Thymus (tissue), 11 donors: ENCODE measurements around the gene GINS3. TPM values are rescaled to one million over a fixed set of nuclear protein-coding genes. Genes with fewer than 3 reads are reported as not detected.
"Not testable (repeated sequence)": the region's sequence is repeated elsewhere in the genome, so short reads cannot be mapped to it uniquely, and the experiment has no call there.

ENCODE experiments used
- DNase-seq, 9 donors: peaks; one replicate each; pipeline ENCODE4 v3.0.0-alpha.2; 2013; ENCODE audit warnings: low spot score in 9 of 9, low read depth in 6 of 9, missing footprints in 1 of 9
- H3K27ac ChIP-seq, 2 donors: one replicate each; pipeline ENCODE4 v1.5.1; 2013; ENCODE audit warnings: control low read depth in 1 of 2, low read depth in 1 of 2, low read length in 1 of 2, mild to moderate bottlenecking in 1 of 2, moderate library complexity in 1 of 2
- H3K27me3 ChIP-seq, 2 donors: one replicate each; pipeline ENCODE4 v1.5.1; 2013; ENCODE audit warnings: low read length in 1 of 2; ENCODE audit not compliant: control insufficient read depth in 2 of 2, insufficient read depth in 1 of 2
- H3K36me3 ChIP-seq, 2 donors: one replicate each; pipeline ENCODE4 v1.5.1; 2013; ENCODE audit warnings: low read length in 1 of 2, mild to moderate bottlenecking in 1 of 2, moderate library complexity in 1 of 2; ENCODE audit not compliant: control insufficient read depth in 2 of 2, insufficient read depth in 2 of 2
- H3K4me1 ChIP-seq, 2 donors: one replicate each; pipeline ENCODE4 v1.5.1; 2013; ENCODE audit warnings: low read length in 2 of 2; ENCODE audit not compliant: control insufficient read depth in 2 of 2, insufficient read depth in 2 of 2
- H3K4me3 ChIP-seq, 2 donors: one replicate each; pipeline ENCODE4 v1.5.1; 2013; ENCODE audit warnings: low read length in 2 of 2, control low read depth in 1 of 2, mild to moderate bottlenecking in 1 of 2
- H3K9me3 ChIP-seq, 2 donors: one replicate each; pipeline ENCODE4 v1.5.1; 2013; ENCODE audit warnings: low read length in 1 of 2, mild to moderate bottlenecking in 1 of 2; ENCODE audit not compliant: control insufficient read depth in 2 of 2, insufficient read depth in 1 of 2
- WGBS: extraction: QIAGEN DNeasy Blood & Tissue Kit; methylation state at CpG from one replicate; pipeline ENCODE4 v1.1.7; 2013; 5-methylcytosine and 5-hydroxymethylcytosine counted together
- polyA plus RNA-seq: library from polyadenylated mRNA; stranded (reverse); fragments of 200-250 nt; gene quantifications from one replicate; pipeline ENCODE4 v1.2.3, GENCODE V29; 2013
- total RNA-seq: library from RNA; stranded (reverse); fragments of 120-200 nt; gene quantifications from one replicate; pipeline ENCODE4 v1.2.4, GENCODE V29; 2013
- donor health status: healthy.

Gene GINS3
- total and polyA plus RNA-seq, 2 donors = 8.1 to 11.1 TPM

DNA sequence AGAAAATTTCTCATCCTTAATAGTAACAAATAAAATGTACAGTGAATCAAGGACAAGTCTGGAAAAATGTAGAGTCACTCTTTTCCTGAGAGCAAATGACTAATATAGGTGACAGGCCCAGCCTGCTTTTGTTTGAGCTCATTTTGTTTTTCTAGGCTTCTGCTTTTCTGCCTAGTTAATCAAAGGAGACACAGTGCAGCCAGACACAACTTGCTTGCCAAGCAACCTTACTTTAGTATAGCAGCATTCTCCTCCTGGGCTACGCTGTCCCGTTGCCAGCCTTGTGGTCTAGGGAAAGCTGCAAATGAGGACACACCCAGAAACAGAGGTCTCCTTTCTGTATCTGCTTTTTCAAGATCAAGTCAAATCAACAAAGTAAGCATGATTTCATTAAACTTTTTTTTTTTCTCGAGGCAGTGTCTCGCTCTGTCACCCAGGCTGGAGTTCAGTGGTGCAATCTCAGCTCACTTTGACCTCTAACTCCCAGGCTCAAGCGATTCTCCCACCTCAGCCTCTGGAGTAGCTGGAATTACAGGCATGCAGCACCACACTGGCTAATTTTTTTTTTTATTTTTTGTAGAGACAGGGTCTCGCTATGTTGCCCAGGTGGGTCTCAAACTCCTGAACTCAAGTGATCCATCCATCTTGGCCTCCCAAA is 17.2 kb downstream of the GINS3 start:
- no peaks in the 10 kb centered on the region for H3K9me3 ChIP-seq
- 91% methylated on average over 6 of the region's 6 CpGs for whole genome bisulfite sequencing
- no peaks in the 10 kb centered on the region for H3K4me1 ChIP-seq
- DNase-seq = no peak
- H3K27ac ChIP-seq = peak overlapping the region in 1 of 2 donors; percentile 31
- H3K4me3 ChIP-seq = no peak overlapping the region
- no peaks in the 10 kb centered on the region for H3K27me3 ChIP-seq
- H3K36me3 ChIP-seq = peaks cover 4 to 8% of the 10 kb centered on the region in 2 donors

DNA sequence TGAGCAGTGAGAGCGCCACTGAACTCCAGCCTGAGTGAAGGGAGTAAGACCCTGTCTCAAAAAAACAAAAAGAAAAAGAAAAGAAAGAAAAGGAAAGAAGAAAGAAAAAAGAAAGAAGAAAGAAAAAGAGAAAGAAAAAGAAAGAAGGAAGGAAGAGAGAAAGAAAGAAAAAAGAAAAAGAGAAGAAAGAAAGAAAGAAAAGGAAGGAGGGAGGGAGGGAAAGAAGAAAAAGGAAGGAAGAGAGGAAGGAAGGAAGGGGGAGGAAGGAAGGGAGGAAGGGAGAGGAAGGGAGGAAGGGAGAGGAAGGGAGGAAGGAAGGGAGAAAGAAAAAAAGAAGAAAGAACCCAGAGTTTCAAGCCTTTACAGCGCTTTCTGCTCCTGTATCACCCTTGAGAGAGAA is 19.1 kb downstream of the GINS3 start:
- Histone ChIP-seq H3K36me3 (no peaks in the 10 kb centered on the region), H3K27ac (no peak overlapping the region), H3K27me3 (no peaks in the 10 kb centered on the region), H3K4me3 (no peak overlapping the region), H3K4me1 (no peaks in the 10 kb centered on the region), H3K9me3 (no peaks in the 10 kb centered on the region)
- 98% methylated on average over 2 of the region's 2 CpGs for WGBS
- no peak for DNase-seq

DNA sequence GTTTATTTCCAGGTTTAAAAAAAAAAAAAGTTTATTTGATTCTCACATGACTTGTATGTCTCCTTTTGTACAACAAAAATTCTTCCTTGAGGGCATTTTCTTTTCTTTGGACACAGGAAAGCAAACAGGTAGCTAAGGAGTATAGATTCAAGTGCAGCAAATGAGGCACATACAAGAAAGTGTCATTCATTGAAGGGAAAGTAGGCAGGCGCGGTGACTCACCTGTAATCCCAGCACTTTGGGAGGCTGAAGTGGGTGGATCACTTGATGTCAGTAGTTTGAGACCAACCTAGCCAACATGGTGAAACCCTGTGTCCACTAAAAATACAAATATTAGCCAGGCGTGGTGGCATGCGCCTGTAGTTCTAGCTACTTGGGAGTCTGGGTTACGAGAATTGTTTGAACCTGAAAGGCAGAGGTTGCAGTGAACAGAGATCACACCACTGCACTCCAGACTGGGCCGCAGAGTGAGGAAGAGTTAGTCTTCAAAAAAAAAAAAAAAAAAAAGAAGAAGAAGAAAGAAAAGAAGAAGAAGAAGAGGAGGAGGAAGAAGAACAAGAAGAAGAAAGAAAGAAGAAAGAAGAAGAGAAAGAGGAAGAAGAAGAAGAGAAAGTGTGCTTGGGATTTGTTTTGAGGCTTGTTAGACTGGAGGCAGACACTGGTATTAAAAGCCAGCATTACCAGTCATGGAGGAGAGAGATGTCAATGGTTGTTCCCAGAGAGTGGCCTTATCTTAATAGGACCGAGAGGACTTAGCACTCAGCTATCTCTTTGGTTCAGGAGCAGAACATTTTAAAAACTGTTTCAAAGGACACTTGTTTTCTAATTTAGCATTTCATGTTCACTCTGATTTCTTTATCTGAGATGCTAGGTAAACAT is 19.7 kb downstream of the GINS3 start:
- no peaks in the 10 kb centered on the region for H3K9me3 ChIP-seq
- H3K4me3 ChIP-seq = no peak overlapping the region
- no peak overlapping the region for H3K27ac ChIP-seq
- H3K27me3 ChIP-seq = no peaks in the 10 kb centered on the region
- H3K36me3 ChIP-seq = no peaks in the 10 kb centered on the region
- WGBS = 96% methylated on average over 7 of the region's 7 CpGs
- H3K4me1 ChIP-seq = no peaks in the 10 kb centered on the region
- DNase-seq = no peak

DNA sequence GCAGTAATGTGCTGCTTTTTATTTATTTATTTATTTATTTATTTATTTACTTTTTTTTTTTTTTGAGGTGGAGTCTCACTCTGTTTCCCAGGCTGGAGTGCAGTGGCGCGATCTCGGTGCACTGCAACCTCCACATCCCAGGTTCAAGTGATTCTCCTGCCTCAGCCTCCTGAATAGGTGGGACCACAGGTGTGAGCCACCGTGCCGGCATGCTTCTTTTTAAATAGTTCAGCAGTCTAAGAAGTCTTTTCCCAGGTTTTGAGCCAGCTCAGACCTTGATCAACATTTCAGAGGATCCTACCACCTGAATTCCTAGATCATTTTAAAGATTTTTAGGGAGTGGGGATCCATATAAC is 20.3 kb downstream of the GINS3 start:
- not testable (repeated sequence) for H3K4me1 ChIP-seq, H3K27ac ChIP-seq, H3K36me3 ChIP-seq, H3K27me3 ChIP-seq, H3K9me3 ChIP-seq, H3K4me3 ChIP-seq, DNase-seq
- WGBS = over 99% methylated on average over 5 of the region's 5 CpGs

DNA sequence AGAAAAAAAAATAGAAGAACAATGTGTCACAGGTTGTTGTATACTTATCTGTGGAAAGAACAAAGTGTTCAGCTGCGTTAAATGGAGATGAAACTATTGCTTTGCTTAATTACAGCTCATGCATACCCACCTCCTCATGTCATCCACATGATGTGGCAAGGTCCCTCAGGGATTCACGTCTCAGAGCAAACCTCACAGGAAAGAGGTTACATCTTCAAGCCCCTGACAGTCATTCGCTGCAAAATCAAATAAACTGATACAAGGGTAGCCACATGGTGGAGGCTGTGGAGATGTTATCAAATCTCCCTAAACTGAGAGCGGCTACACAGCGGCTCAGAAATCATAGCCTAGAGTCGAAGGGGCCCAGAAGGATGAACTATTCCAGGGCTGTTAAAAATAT is 21.1 kb downstream of the GINS3 start:
- Histone ChIP-seq H3K36me3 (no peaks in the 10 kb centered on the region), H3K9me3 (no peaks in the 10 kb centered on the region), H3K4me3 (no peak overlapping the region), H3K27me3 (no peaks in the 10 kb centered on the region), H3K4me1 (no peaks in the 10 kb centered on the region), H3K27ac (no peak overlapping the region)
- DNase-seq = no peak
- WGBS = 83% methylated on average over 6 of the region's 6 CpGs

DNA sequence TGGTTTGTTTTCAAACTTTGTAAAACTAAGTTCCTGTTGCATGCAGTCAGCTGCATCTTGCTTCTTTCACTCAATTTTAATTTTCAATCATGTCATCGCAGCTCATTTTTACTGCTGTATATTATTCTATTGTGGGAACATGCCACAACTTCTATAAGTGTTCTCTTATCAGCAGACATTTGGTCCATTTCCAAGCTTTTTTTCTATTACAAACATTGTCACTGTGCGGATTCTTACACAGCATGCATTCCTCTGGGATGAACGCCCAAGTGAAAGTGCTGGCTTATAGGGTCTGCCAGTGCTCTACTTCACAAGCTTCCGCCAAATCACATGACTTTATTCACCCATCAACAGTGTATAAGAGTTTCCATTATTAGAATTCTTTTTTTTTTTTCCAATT is 22.7 kb downstream of the GINS3 start:
- DNase-seq = no peak
- H3K4me1 ChIP-seq = peaks cover 0 to 3% of the 10 kb centered on the region in 2 donors
- no peaks in the 10 kb centered on the region for H3K36me3 ChIP-seq
- no peak overlapping the region for H3K4me3 ChIP-seq
- no peaks in the 10 kb centered on the region for H3K9me3 ChIP-seq
- H3K27ac ChIP-seq = no peak overlapping the region
- 95% methylated on average over 4 of the region's 4 CpGs for WGBS
- H3K27me3 ChIP-seq = no peaks in the 10 kb centered on the region

DNA sequence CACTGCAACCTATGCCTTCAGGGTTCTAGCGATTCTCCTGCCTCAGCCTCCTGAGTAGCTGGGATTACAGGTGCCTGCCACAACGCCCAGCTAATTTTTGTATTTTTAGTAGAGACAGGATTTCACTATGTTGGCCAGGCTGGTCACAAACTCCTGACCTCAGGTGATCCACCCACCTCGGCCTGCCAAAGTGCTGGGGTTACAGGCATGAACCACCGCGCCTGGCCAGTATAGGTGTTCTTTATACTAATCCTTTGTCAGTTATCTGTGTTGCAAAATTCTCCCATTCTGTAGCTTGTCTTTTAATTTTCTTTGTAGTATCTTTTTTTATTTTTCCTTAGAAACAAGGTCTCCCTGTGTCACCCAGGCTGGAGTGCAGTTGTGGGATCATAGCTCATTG is 23.7 kb downstream of the GINS3 start:
- H3K9me3 ChIP-seq, H3K27ac ChIP-seq, H3K4me1 ChIP-seq, H3K4me3 ChIP-seq, H3K36me3 ChIP-seq, DNase-seq, H3K27me3 ChIP-seq: not testable (repeated sequence)
- 94% methylated on average over 5 of the region's 5 CpGs for WGBS

DNA sequence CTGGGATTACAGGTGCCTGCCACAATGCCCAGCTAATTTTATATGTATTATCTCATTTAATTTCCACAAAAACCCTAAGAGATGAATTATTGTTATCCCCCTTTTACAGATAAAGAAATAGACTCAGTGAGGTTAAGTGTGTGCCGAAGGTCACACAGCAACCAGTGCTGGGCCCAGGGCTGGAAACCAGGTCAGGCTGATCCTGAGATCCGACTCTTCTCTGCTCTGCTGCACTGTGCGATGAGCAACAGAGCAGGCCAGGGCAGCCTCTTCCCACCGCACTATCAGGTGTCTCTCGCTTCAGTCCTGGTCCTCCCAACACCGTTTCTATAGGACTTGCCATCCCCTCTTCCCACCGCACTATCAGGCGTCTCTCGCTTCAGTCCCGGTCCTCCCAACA is 24.8 kb downstream of the GINS3 start:
- Histone ChIP-seq H3K36me3 (no peaks in the 10 kb centered on the region), H3K9me3 (no peaks in the 10 kb centered on the region), H3K4me1 (peaks cover 0 to 5% of the 10 kb centered on the region in 2 donors), H3K4me3 (no peak overlapping the region), H3K27me3 (no peaks in the 10 kb centered on the region), H3K27ac (no peak overlapping the region)
- 96% methylated on average over 10 of the region's 10 CpGs for WGBS
- DNase-seq = no peak

DNA sequence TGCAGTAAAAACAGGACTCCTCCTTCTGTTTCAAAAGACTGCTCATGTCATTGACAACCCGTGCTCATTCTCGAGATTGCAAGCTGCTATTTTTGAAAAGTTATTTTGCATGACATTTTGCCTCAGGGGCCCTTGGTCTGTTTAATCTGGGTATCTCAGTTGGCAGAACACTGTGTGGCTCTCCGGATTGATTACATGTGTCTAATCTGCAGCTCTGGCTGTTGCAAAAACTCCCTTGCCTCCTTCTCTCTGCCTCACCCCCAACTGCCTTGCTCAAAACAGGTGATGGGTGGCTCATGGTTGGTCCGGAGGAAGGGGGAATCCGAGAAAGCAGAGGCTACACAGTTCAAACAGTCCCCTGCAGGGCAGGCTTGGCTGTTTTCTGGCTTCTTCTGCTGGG is 25.3 kb downstream of the GINS3 start:
- no peaks in the 10 kb centered on the region for H3K36me3 ChIP-seq
- WGBS = 91% methylated on average over 5 of the region's 5 CpGs
- peaks cover 0 to 5% of the 10 kb centered on the region in 2 donors for H3K4me1 ChIP-seq
- no peak for DNase-seq
- H3K9me3 ChIP-seq = no peaks in the 10 kb centered on the region
- H3K4me3 ChIP-seq = no peak overlapping the region
- H3K27me3 ChIP-seq = no peaks in the 10 kb centered on the region
- no peak overlapping the region for H3K27ac ChIP-seq
